ENCODE measurements around the gene MEP1B.

DNA sequence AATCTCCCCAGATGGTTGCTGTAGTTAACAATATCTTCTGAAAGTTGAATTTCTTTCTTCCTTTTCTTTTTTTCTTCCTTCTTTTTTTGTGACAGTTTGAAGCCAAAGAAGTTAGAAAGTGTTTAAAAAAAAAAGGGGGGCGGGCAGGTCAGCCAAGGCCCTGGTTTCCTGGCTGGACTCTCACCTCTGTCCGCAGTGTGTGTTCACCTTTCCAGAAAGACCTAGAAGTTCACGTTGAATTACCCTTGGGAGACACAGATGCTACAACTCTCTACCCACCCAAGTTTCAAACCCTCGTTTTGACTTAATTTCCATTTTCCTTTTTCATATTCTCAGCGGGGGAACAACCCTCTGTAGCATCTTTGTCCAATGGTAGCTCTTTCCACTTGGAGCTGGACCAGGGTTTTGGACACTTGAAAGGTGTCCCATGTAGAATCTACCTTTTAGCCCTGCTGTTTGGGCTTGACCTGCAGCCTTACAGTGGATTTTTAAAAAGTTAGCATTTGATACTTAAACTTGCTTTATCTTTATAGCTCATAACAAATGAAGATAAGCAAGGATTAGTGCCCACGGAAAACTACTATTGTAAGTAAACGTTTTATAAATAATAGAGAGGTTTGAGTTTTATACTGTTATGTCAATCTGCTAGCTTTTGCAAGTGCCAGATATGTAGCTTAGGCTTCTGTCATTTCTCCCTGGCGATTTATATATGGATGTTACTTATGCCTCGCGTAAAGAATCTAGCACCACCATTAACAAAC, 20.0 kb downstream of the MEP1B start:
- no peak for TF ChIP-seq CTCF (IDR thresholded peaks at IDR 0.05)
- TF ChIP-seq POLR2A (IDR thresholded peaks at IDR 0.05) = no peak
- TF ChIP-seq POLR2AphosphoS5 (IDR thresholded peaks at IDR 0.05) = no peak
